Astrocyte of the spinal cord (primary cell): ENCODE results near the gene BFSP1.

Experiments
- DNase-seq: peaks from one replicate; pipeline ENCODE4 v3.0.0; 2011; ENCODE audit warnings: low read depth, low spot score
- H3K4me3 ChIP-seq: 2 replicates; pipeline ENCODE4 v1.5.1; 2011; ENCODE audit warnings: low read depth, mild to moderate bottlenecking, low read length, moderate library complexity
- in situ Hi-C: cut with HindIII; loops from 2 replicates; pipeline ENCODE4 v1.10.0; 2017; ENCODE audit warnings: low sequenced_read_pairs
- TF ChIP-seq, protein P1 (sequence below): IDR thresholded peaks from 2 replicates; pipeline ENCODE4 v1.5.1; 2012; ENCODE audit warnings: low read depth, mild to moderate bottlenecking, low read length, inconsistent platforms

Gene BFSP1

GRCh38 chr20:17530716-17531664, at the start of gene BFSP1:
Gene BFSP1 (minus strand): TSS chr20:17531379. CDS start chr20:17531329, 50 bp downstream.
- in situ Hi-C loops: no loop called here
- DNase-seq: peak; percentile 56
- peak within 1 kb of the TSS; percentile 43 for H3K4me3 ChIP-seq
- TF ChIP-seq, protein P1, sequence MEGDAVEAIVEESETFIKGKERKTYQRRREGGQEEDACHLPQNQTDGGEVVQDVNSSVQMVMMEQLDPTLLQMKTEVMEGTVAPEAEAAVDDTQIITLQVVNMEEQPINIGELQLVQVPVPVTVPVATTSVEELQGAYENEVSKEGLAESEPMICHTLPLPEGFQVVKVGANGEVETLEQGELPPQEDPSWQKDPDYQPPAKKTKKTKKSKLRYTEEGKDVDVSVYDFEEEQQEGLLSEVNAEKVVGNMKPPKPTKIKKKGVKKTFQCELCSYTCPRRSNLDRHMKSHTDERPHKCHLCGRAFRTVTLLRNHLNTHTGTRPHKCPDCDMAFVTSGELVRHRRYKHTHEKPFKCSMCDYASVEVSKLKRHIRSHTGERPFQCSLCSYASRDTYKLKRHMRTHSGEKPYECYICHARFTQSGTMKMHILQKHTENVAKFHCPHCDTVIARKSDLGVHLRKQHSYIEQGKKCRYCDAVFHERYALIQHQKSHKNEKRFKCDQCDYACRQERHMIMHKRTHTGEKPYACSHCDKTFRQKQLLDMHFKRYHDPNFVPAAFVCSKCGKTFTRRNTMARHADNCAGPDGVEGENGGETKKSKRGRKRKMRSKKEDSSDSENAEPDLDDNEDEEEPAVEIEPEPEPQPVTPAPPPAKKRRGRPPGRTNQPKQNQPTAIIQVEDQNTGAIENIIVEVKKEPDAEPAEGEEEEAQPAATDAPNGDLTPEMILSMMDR: no peak

DNA sequence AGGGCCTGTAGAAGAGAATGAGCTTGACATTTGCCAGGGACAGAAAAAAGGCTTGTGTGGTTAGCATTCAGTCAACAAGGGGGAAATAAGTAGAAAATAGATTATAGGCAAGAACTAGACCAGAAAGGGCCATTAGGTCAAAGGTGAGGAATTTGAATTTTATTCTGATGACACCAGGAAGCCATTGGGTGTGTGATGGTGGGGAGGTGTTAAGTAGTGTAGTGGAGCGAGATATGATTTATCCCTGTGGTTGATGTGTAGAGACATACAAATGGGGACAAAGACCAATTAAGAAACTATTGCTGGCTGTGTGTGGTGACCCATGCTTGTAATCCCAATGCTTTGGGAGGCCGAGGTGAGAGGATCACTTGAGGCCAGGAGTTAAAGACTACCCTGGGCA, 49.7 kb upstream of the BFSP1 start:
- H3K4me3 ChIP-seq: no peak overlapping the region
- no peak for DNase-seq
- in situ Hi-C loops: no loop called here
- TF ChIP-seq, protein P1: no peak

- no peak for DNase-seq
- in situ Hi-C loops: no loop called here
- TF ChIP-seq, protein P1: no peak
- no peak overlapping the region for H3K4me3 ChIP-seq
These were observed 48.3 kb upstream of the BFSP1 start for GRCh38 chr20:17579369-17580039.

DNA sequence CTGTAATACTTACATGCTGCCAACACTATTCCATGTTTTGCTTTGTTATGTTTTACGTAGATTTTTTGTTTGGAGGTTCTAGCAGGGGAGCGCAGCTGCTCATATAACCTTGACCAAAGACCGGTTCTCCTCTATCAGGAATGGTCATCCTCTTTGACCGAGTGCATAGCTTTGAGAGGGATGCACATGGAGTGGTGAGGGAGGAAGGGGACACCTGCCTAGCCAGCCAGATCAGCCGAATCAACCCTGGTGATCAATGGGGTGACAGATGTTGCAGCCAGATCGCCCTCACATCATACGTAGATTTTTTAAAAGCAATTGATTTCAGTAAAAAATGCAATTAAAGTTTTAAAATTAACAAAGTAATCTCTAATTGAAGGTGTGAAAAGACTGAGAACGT, 45.0 kb upstream of the BFSP1 start:
- TF ChIP-seq, protein P1: no peak
- no peak overlapping the region for H3K4me3 ChIP-seq
- DNase-seq: no peak
- in situ Hi-C loops: no loop called here

- in situ Hi-C loops: no loop called here
- TF ChIP-seq, protein P1: no peak
These were observed 42.3 kb upstream of the BFSP1 start for GRCh38 chr20:17573463-17573862.

DNA sequence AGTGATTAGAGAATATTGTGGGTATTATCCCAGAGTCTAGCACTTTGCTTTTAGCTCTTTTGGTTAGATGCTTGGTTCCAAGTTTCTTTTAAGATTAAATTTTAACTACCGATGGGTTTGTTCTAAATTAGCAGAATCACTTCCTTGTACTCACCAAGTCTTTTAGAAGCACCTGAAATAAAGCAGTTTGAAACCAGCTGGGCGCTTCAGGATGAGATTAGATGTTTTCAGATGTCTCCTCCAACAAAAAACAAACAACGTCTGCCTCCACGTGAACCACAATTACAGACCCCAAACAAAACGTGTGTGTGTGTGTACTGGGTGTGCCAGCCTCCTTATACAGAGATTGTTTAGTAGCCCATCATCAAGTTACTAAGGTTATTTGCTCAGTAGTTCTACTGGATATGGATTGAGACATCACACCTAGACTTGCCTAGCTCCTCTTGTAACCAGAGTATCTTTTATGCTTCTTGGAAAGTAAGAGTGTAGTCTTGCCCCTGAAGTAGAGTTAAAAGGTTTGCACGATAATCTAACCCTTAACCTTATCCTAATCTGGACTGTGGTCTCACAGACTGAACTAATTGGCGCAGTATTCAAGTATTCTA, 41.0 kb upstream of the BFSP1 start:
- no peak for DNase-seq
- peak overlapping the region; percentile 79 for H3K4me3 ChIP-seq
- TF ChIP-seq, protein P1: no peak
- in situ Hi-C loops: no loop called here

More at GRCh38 chr20:17573463-17573862, 42.3 kb upstream of the BFSP1 start:
- no peak overlapping the region for H3K4me3 ChIP-seq
- DNase-seq: no peak
